ENCODE measurements around the gene OR2C1.

The OR2C1 gene

GRCh38 chr16:3400779-3401688, 45.3 kb downstream of the OR2C1 start, which contains the start of the genes ZNF174 and ZSCAN32:
Gene ZNF174, plus strand, starts transcription at chr16:3401215. Its CDS starts 790 bp downstream, at chr16:3402005.
Gene ZSCAN32, minus strand, starts transcription at chr16:3401004. Its CDS starts 3,447 bp downstream, at chr16:3397557.
- peak; percentile 99 for DNase-seq

- DNase-seq: no peak
These were observed 46.2 kb downstream of the OR2C1 start for GRCh38 chr16:3401719-3402397.

Measured in NK-92 treated with Interleukin-12 subunit alpha and Interleukin-12 subunit beta, amount 100 ng/mL, for 24 hours (cell line).